GM12801 (cell line): Measurements from ENCODE around the gene FNDC1.

Experiments used
- TF ChIP-seq, protein P1 (sequence below): IDR thresholded peaks from one replicate; pipeline ENCODE4 v1.5.1; 2011; ENCODE audit warnings: control low read depth; ENCODE audit not compliant: insufficient read length; ENCODE audit errors: extremely low read depth

FNDC1 gene

DNA sequence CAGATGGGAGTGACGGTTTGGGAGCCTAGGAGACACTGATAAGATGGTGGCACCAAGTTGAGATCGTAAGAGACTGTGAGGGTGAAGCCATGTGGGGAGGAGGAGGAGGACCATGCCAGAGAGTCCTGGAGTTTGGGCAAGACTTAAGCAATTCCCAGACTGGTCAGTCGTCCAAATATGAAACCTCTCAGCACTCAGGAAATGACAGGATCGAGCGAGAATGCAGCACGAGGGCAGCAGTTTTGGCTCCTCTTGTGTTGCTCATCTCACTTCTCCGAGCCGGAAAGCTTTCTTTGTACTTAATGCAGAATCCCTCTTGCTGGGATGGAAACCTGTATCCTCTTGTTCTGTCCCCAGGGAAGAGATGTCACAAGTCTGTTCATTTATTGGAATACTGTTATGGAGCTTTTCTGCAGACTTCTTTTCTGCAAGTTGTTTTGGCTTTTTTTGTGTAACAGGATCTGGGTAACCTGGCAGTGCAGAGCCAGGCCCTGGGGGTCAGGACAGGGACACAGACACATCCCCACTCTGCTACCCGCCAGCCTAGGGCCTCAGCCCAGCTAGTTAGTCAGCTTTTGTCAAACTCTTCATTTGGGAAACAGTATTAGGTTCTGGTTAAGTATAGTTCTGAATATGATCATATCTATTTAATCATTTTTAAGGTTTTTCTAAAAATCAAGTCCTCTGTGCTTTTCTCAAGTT is 34.3 kb downstream of the FNDC1 start:
- TF ChIP-seq, protein P1, sequence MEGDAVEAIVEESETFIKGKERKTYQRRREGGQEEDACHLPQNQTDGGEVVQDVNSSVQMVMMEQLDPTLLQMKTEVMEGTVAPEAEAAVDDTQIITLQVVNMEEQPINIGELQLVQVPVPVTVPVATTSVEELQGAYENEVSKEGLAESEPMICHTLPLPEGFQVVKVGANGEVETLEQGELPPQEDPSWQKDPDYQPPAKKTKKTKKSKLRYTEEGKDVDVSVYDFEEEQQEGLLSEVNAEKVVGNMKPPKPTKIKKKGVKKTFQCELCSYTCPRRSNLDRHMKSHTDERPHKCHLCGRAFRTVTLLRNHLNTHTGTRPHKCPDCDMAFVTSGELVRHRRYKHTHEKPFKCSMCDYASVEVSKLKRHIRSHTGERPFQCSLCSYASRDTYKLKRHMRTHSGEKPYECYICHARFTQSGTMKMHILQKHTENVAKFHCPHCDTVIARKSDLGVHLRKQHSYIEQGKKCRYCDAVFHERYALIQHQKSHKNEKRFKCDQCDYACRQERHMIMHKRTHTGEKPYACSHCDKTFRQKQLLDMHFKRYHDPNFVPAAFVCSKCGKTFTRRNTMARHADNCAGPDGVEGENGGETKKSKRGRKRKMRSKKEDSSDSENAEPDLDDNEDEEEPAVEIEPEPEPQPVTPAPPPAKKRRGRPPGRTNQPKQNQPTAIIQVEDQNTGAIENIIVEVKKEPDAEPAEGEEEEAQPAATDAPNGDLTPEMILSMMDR, result no peak

- TF ChIP-seq, protein P1, result no peak
Measured at GRCh38 chr6:159204605-159205004, 35.4 kb downstream of the FNDC1 start.

GRCh38 chr6:159212028-159212427 is 42.8 kb downstream of the FNDC1 start:
- TF ChIP-seq, protein P1, result no peak

DNA sequence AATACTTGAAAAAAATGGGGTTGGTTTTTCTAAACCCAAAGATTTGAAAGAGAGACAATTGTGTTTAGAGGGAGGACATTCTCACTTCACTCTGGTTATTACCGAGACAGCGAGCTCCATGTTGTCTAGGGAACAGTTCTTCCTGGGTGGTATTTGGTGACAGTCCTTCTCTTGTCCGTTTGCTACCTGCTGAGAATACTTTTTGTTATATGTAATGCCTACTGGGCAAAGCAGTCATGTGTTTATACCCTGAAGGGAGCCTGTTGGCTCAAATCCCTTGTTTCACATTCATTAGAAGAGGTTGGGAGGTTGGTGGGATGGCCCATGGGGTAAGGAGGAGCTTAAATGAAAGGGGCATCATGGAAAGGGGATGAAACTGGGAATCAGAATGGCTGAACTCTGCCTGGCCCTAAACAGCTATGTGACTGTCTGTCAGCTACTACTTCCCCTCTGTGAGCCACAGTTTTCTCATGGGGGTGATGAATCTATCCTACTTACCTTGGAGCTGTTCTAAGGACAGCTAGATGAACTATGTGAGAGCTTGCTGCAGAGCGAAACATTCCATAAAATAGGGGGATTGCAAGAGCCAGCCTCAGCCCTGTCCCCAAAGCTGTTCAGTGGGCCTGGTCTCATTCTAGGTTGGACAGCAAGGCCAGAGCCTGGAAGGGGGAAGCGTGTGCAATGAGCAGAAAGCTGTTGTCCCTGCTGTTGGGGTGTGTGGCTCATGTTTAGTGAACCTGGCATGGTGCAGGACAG is 43.5 kb downstream of the FNDC1 start:
- TF ChIP-seq, protein P1, result no peak

- TF ChIP-seq, protein P1, result no peak
Measured at GRCh38 chr6:159213405-159213804, 44.2 kb downstream of the FNDC1 start.

GRCh38 chr6:159214281-159214680 is 45.1 kb downstream of the FNDC1 start:
- TF ChIP-seq, protein P1, result no peak

- TF ChIP-seq, protein P1, result no peak
Measured at GRCh38 chr6:159217595-159218275, 48.5 kb downstream of the FNDC1 start.
